ENCODE results near the gene NELFA.
A peak's percentile ranks its signal among the peaks of the same experiment; 100 is the strongest.

The NELFA gene

GRCh38 chr4:1972414-1972813 is 36.4 kb downstream of the NELFA start:
- H3K4me3 ChIP-seq (ENCODE audit: low read length) = no peak overlapping the region
- DNase-seq (ENCODE audit: low read depth, low spot score) = no peak

- H3K4me3 ChIP-seq (ENCODE audit: low read length) = no peak overlapping the region
- DNase-seq (ENCODE audit: low read depth, low spot score) = no peak
These were observed 37.1 kb downstream of the NELFA start for GRCh38 chr4:1971456-1972200.

- no peak overlapping the region for H3K4me3 ChIP-seq (ENCODE audit: low read length)
- DNase-seq (ENCODE audit: low read depth, low spot score) = no peak
These were observed 37.8 kb downstream of the NELFA start for GRCh38 chr4:1970926-1971325.

- no peak overlapping the region for H3K4me3 ChIP-seq (ENCODE audit: low read length)
- DNase-seq (ENCODE audit: low read depth, low spot score) = no peak
These were observed 38.6 kb downstream of the NELFA start for GRCh38 chr4:1969928-1970723.

GRCh38 chr4:1968686-1969295 is 40.0 kb downstream of the NELFA start:
- H3K4me3 ChIP-seq (ENCODE audit: low read length) = no peak overlapping the region
- no peak for DNase-seq (ENCODE audit: low read depth, low spot score)

GRCh38 chr4:1967512-1968149 is 41.1 kb downstream of the NELFA start:
- DNase-seq (ENCODE audit: low read depth, low spot score) = peak; percentile 14
- H3K4me3 ChIP-seq (ENCODE audit: low read length) = no peak overlapping the region

- no peak for DNase-seq (ENCODE audit: low read depth, low spot score)
- no peak overlapping the region for H3K4me3 ChIP-seq (ENCODE audit: low read length)
These were observed 43.8 kb downstream of the NELFA start for GRCh38 chr4:1964971-1965370.

GRCh38 chr4:1964443-1964842 is 44.3 kb downstream of the NELFA start:
- H3K4me3 ChIP-seq (ENCODE audit: low read length) = no peak overlapping the region
- no peak for DNase-seq (ENCODE audit: low read depth, low spot score)

- no peak overlapping the region for H3K4me3 ChIP-seq (ENCODE audit: low read length)
- DNase-seq (ENCODE audit: low read depth, low spot score) = no peak
These were observed 45.8 kb downstream of the NELFA start for GRCh38 chr4:1962980-1963379.

GRCh38 chr4:1961563-1961962 is 47.2 kb downstream of the NELFA start:
- no peak overlapping the region for H3K4me3 ChIP-seq (ENCODE audit: low read length)
- no peak for DNase-seq (ENCODE audit: low read depth, low spot score)

- DNase-seq (ENCODE audit: low read depth, low spot score) = no peak
- H3K4me3 ChIP-seq (ENCODE audit: low read length) = no peak overlapping the region
These were observed 47.7 kb downstream of the NELFA start for GRCh38 chr4:1961038-1961437.

GRCh38 chr4:1960170-1960825 is 48.5 kb downstream of the NELFA start:
- H3K4me3 ChIP-seq (ENCODE audit: low read length) = no peak overlapping the region
- peak; percentile 42 for DNase-seq (ENCODE audit: low read depth, low spot score)

- DNase-seq (ENCODE audit: low read depth, low spot score) = no peak
These were observed 49.7 kb downstream of the NELFA start for GRCh38 chr4:1959104-1959384.

GRCh38 chr4:1958276-1959103 is 50.3 kb downstream of the NELFA start:
- no peak for DNase-seq (ENCODE audit: low read depth, low spot score)
- no peak overlapping the region for H3K4me3 ChIP-seq (ENCODE audit: low read length)

More at GRCh38 chr4:1959104-1959384, 49.7 kb downstream of the NELFA start:
- H3K4me3 ChIP-seq (ENCODE audit: low read length) = no peak overlapping the region

- no peak for DNase-seq (ENCODE audit: low read depth, low spot score)
- H3K4me3 ChIP-seq (ENCODE audit: low read length) = no peak overlapping the region
These were observed 52.1 kb downstream of the NELFA start for GRCh38 chr4:1956631-1957030.

- no peak for DNase-seq (ENCODE audit: low read depth, low spot score)
- H3K4me3 ChIP-seq (ENCODE audit: low read length) = no peak overlapping the region
These were observed 55.4 kb downstream of the NELFA start for GRCh38 chr4:1953335-1953734.

GRCh38 chr4:1952719-1953118 is 56.1 kb downstream of the NELFA start:
- no peak overlapping the region for H3K4me3 ChIP-seq (ENCODE audit: low read length)
- DNase-seq (ENCODE audit: low read depth, low spot score) = no peak

- no peak overlapping the region for H3K4me3 ChIP-seq (ENCODE audit: low read length)
- no peak for DNase-seq (ENCODE audit: low read depth, low spot score)
These were observed 56.6 kb downstream of the NELFA start for GRCh38 chr4:1952058-1952700.

Data from Jurkat, Clone E6-1 (cell line).